ENCODE measurements around the gene CAMKMT.

GRCh38 chr2:44774826-44775492, 413.2 kb downstream of the CAMKMT start:
- TF ChIP-seq, protein P1, sequence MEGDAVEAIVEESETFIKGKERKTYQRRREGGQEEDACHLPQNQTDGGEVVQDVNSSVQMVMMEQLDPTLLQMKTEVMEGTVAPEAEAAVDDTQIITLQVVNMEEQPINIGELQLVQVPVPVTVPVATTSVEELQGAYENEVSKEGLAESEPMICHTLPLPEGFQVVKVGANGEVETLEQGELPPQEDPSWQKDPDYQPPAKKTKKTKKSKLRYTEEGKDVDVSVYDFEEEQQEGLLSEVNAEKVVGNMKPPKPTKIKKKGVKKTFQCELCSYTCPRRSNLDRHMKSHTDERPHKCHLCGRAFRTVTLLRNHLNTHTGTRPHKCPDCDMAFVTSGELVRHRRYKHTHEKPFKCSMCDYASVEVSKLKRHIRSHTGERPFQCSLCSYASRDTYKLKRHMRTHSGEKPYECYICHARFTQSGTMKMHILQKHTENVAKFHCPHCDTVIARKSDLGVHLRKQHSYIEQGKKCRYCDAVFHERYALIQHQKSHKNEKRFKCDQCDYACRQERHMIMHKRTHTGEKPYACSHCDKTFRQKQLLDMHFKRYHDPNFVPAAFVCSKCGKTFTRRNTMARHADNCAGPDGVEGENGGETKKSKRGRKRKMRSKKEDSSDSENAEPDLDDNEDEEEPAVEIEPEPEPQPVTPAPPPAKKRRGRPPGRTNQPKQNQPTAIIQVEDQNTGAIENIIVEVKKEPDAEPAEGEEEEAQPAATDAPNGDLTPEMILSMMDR (conservative IDR thresholded peaks at IDR 0.05; ENCODE audit: low read depth, low read length) = no peak
- no peak for TF ChIP-seq EZH2 (IDR thresholded peaks at IDR 0.05; ENCODE audit: borderline replicate concordance, low read depth, low read length, poor library complexity, severe bottlenecking)
